ENCODE data around the gene ACIN1.

- TF ChIP-seq TGIF2 (CRISPR knock-in tag; IDR thresholded peaks at IDR 0.05) (no peak), EZH2 (conservative IDR thresholded peaks at IDR 0.05; ENCODE audit: low read depth, low read length) (no peak), GABPA (IDR thresholded peaks at IDR 0.05; ENCODE audit: low read depth, low read length) (no peak), GABPA (CRISPR knock-in tag; IDR thresholded peaks at IDR 0.05; ENCODE audit: low read depth) (no peak), CEBPZ (IDR thresholded peaks at IDR 0.05; ENCODE audit: low read length) (no peak), CTCF (CRISPR knock-in tag; IDR thresholded peaks at IDR 0.05) (no peak), RBM39 (IDR thresholded peaks at IDR 0.05; ENCODE audit: low read depth, low read length, poor library complexity, severe bottlenecking) (no peak)
- TF ChIP-seq, protein P1, sequence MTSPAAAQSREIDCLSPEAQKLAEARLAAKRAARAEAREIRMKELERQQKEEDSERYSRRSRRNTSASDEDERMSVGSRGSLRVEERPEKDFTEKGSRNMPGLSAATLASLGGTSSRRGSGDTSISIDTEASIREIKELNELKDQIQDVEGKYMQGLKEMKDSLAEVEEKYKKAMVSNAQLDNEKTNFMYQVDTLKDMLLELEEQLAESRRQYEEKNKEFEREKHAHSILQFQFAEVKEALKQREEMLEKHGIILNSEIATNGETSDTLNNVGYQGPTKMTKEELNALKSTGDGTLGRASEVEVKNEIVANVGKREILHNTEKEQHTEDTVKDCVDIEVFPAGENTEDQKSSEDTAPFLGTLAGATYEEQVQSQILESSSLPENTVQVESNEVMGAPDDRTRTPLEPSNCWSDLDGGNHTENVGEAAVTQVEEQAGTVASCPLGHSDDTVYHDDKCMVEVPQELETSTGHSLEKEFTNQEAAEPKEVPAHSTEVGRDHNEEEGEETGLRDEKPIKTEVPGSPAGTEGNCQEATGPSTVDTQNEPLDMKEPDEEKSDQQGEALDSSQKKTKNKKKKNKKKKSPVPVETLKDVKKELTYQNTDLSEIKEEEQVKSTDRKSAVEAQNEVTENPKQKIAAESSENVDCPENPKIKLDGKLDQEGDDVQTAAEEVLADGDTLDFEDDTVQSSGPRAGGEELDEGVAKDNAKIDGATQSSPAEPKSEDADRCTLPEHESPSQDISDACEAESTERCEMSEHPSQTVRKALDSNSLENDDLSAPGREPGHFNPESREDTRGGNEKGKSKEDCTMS (CRISPR knock-in tag; conservative IDR thresholded peaks at IDR 0.05): no peak
Measured at GRCh38 chr14:23091294-23092225, 3.4 kb downstream of the ACIN1 start.

All from HepG2 (cell line).